SH-SY5Y (cell line): Measurements from ENCODE around the gene CHRNB1.

Experiments used
- GATA2 ChIP-seq: IDR thresholded peaks from 2 replicates; pipeline ENCODE4 v1.6.1; 2011; ENCODE audit warnings: mild to moderate bottlenecking, low read depth, low read length
- GATA3 ChIP-seq: IDR thresholded peaks from 2 replicates; pipeline ENCODE4 v1.6.1; 2011; ENCODE audit warnings: low read depth, mild to moderate bottlenecking, low read length, moderate library complexity

- no peak for TF ChIP-seq GATA2
- no peak for TF ChIP-seq GATA3
Measured at GRCh38 chr17:7483255-7484066, 38.6 kb downstream of the CHRNB1 start.
